SJCRH30 (cell line): ENCODE measurements around the gene PTPN9. TPM values are rescaled to one million over a fixed set of nuclear protein-coding genes. Genes with fewer than 3 reads are reported as not detected.

Experiments
- total RNA-seq: library from RNA; depleted of rRNA; stranded (reverse); fragments of >200 nt; shearing (Covaris generic); gene quantifications from 2 replicates; pipeline ENCODE4 v1.2.3, GENCODE V29; 2014; rRNA removed

PTPN9 gene
- total RNA-seq, 1 experiment from 2014 or later, result 22.5 TPM

Other genes starting within 250 kb of the PTPN9 start
- gene COMMD4, start 243.3 kb downstream of the PTPN9 start, total RNA-seq, result 59.2 and 59.9 TPM in 2 replicates
- gene NEIL1, start 232.3 kb downstream of the PTPN9 start, total RNA-seq, result 1.5 and 2.0 TPM in 2 replicates
- gene MAN2C1, start 210.7 kb downstream of the PTPN9 start, total RNA-seq, result 35.1 and 50.3 TPM in 2 replicates
- gene SIN3A, start 127.6 kb downstream of the PTPN9 start, total RNA-seq, result 59.8 and 68.5 TPM in 2 replicates
- 23.5 and 26.5 TPM in 2 replicates for gene SNUPN, start 46.4 kb upstream of the PTPN9 start, total RNA-seq
- gene IMP3, start 60.9 kb upstream of the PTPN9 start, total RNA-seq, result 58.5 and 60.9 TPM in 2 replicates
- 7.4 and 8.3 TPM in 2 replicates for gene SNX33, start 68.6 kb upstream of the PTPN9 start, total RNA-seq
- 10.4 and 11.1 TPM in 2 replicates for gene CSPG4, start 133.5 kb upstream of the PTPN9 start, total RNA-seq